ENCODE results near the gene LMAN2L.

- TF ChIP-seq CTCF (conservative IDR thresholded peaks at IDR 0.05) = no peak
- TF ChIP-seq EZH2 (IDR thresholded peaks at IDR 0.05; ENCODE audit: low read depth) = no peak
Measured at GRCh38 chr2:96768083-96768561, 28.3 kb upstream of the LMAN2L start.
